Fibroblast of the aortic adventitia (primary cell): ENCODE results near the gene WNT9A. TPM values are rescaled to one million over a fixed set of nuclear protein-coding genes. Genes with fewer than 3 reads are reported as not detected.
A peak's percentile ranks its signal among the peaks of the same experiment; 100 is the strongest.

Experiments
- DNase-seq: peaks from one replicate; pipeline ENCODE4 v3.0.0-alpha.2; 2010; ENCODE audit warnings: low read depth
- H3K4me3 ChIP-seq: 2 replicates; pipeline ENCODE4 v1.5.1; 2011; ENCODE audit warnings: low read depth, mild to moderate bottlenecking, control low read depth, low read length, moderate library complexity
- total RNA-seq: library from RNA; depleted of rRNA; stranded (reverse); fragments of >200 nt; gene quantifications from 2 replicates; pipeline ENCODE4 v1.2.3, GENCODE V29; 2012; ENCODE audit warnings: low replicate concordance
- TF ChIP-seq, protein P1 (sequence below): IDR thresholded peaks from 2 replicates; pipeline ENCODE4 v1.5.1; 2011; ENCODE audit warnings: mild to moderate bottlenecking, low read length, control low read depth, inconsistent platforms; ENCODE audit not compliant: insufficient read depth

Gene WNT9A
- total RNA-seq, 1 donor = 0.99 TPM

DNA sequence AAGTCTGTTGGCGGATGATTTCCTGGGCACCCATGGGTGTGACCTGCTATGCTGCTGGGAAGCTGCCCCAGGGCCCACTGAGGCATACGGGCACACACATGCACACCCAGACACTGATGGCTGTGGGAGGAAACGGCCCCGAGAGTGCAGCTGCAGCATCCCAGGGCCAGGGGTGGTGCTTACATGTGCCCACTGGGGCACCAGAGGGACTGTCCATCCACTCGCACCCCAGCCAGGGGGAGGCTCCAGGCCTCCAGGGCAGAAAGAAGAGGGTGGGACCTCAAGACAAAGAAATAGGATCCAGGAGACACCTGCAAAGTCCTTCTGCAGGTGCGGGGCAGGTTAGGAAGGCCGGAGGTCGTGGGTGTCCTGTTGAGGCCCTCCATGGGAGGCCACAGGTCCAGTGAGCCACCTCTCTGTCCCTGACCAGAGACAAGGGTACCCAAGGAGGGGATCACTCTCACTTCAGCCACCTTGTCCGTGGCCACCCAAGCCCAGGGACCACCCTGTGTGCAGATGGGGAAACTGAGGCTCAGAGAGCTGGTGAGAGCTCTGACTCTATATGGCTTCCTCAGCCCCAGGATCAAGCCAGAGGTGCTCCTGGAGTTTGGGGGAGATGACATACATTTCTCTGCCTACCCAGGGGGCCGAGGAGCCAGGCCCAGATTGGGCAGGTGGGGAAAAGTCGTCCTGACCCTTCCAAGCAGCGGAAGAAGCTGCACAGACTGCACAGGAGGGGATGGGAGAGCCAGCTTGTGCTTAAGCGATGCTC, 57.1 kb downstream of the WNT9A start:
- H3K4me3 ChIP-seq = no peak overlapping the region
- TF ChIP-seq, protein P1, sequence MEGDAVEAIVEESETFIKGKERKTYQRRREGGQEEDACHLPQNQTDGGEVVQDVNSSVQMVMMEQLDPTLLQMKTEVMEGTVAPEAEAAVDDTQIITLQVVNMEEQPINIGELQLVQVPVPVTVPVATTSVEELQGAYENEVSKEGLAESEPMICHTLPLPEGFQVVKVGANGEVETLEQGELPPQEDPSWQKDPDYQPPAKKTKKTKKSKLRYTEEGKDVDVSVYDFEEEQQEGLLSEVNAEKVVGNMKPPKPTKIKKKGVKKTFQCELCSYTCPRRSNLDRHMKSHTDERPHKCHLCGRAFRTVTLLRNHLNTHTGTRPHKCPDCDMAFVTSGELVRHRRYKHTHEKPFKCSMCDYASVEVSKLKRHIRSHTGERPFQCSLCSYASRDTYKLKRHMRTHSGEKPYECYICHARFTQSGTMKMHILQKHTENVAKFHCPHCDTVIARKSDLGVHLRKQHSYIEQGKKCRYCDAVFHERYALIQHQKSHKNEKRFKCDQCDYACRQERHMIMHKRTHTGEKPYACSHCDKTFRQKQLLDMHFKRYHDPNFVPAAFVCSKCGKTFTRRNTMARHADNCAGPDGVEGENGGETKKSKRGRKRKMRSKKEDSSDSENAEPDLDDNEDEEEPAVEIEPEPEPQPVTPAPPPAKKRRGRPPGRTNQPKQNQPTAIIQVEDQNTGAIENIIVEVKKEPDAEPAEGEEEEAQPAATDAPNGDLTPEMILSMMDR = no peak
- DNase-seq = no peak

- H3K4me3 ChIP-seq = no peak overlapping the region
- no peak for DNase-seq
- TF ChIP-seq, protein P1 = no peak
Observed at GRCh38 chr1:227889863-227890405, 57.8 kb downstream of the WNT9A start.

- TF ChIP-seq, protein P1 = no peak
- H3K4me3 ChIP-seq = no peak overlapping the region
- no peak for DNase-seq
Observed at GRCh38 chr1:227889047-227889862, 58.5 kb downstream of the WNT9A start.

DNA sequence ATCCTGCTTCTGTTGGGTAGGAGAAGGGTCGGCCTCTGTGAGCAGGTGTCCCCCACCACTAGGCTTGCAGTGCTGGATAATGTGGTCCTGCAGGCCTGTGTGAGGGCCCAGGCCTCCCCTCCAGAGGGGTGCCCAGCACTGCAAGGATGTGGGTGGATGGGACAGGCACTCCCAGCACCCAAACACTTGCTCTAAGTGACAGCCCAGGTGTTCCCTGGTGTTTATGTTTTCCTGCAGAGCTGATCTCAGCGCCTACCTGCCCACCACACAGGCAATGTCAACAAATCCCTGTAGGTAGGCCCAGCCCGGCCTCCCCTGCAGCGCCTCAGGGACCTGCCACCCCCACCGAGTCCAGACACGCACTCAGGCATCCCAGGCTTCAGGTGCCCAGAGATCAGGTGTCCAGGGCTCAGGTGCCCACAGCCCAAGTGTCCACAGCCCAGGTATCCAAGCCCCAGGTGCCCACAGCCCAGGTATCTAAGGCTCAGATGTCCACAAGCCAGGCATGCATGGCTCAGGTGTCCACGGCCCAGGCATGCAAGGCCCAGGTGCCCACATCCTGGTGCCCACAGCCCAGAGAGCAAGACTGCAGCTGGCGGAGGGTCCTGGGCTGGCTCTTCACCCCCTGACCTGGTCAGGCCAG, 59.2 kb downstream of the WNT9A start:
- TF ChIP-seq, protein P1 = no peak
- DNase-seq = no peak
- H3K4me3 ChIP-seq = no peak overlapping the region

GRCh38 chr1:227887697-227888403, 59.9 kb downstream of the WNT9A start:
- H3K4me3 ChIP-seq = no peak overlapping the region
- DNase-seq = no peak
- TF ChIP-seq, protein P1 = no peak

- no peak overlapping the region for H3K4me3 ChIP-seq
- TF ChIP-seq, protein P1 = no peak
- DNase-seq = peak; percentile 40
Observed at GRCh38 chr1:227886993-227887696, 60.6 kb downstream of the WNT9A start.
